H9 (cell line): Measurements from ENCODE around the gene KHK. TPM values are rescaled to one million over a fixed set of nuclear protein-coding genes. Genes with fewer than 3 reads are reported as not detected.

Source experiments
- DNase-seq: peaks from one replicate; pipeline ENCODE4 v3.0.0-alpha.2; 2017
- H2AFZ ChIP-seq: one replicate; pipeline ENCODE4 v1.6.1; 2013; ENCODE audit warnings: mild to moderate bottlenecking, low read length, control low read depth, moderate library complexity
- H2AK5ac ChIP-seq: 2 replicates; pipeline ENCODE4 v1.6.1; 2013; ENCODE audit warnings: low read length, control low read depth, mixed read lengths; ENCODE audit not compliant: insufficient read length
- H2BK120ac ChIP-seq: one replicate; pipeline ENCODE4 v1.6.1; 2013; ENCODE audit warnings: low read depth, mild to moderate bottlenecking, low read length, control low read depth, inconsistent platforms; ENCODE audit not compliant: poor library complexity, severe bottlenecking
- H2BK12ac ChIP-seq: 2 replicates; pipeline ENCODE4 v1.6.1; 2013; ENCODE audit warnings: low read length, control low read depth, mixed read lengths, low read depth; ENCODE audit not compliant: insufficient read length
- H2BK15ac ChIP-seq: 2 replicates; pipeline ENCODE4 v1.6.1; 2013; ENCODE audit warnings: low read depth, low read length, control low read depth
- H2BK20ac ChIP-seq: one replicate; pipeline ENCODE4 v1.6.1; 2013; ENCODE audit warnings: low read depth, mild to moderate bottlenecking, low read length, control low read depth, inconsistent platforms; ENCODE audit not compliant: poor library complexity, severe bottlenecking
- H2BK5ac ChIP-seq: 2 replicates; pipeline ENCODE4 v1.6.1; 2013; ENCODE audit warnings: low read length, control low read depth, mixed read lengths; ENCODE audit not compliant: insufficient read length
- H3K14ac ChIP-seq: 2 replicates; pipeline ENCODE4 v1.6.1; 2013; ENCODE audit warnings: low read length, control low read depth; ENCODE audit not compliant: insufficient read depth
- H3K18ac ChIP-seq: 2 replicates; pipeline ENCODE4 v1.6.1; 2013; ENCODE audit warnings: low read depth, mild to moderate bottlenecking, mixed read lengths, low read length, control low read depth; ENCODE audit not compliant: insufficient read length
- H3K23ac ChIP-seq: 2 replicates; pipeline ENCODE4 v1.6.1; 2013; ENCODE audit warnings: low read length, control low read depth, mixed read lengths, low read depth; ENCODE audit not compliant: insufficient read length
- H3K23me2 ChIP-seq: 2 replicates; pipeline ENCODE4 v1.6.1; 2013; ENCODE audit warnings: low read depth, mild to moderate bottlenecking, mixed read lengths, low read length, control low read depth; ENCODE audit not compliant: insufficient read length, poor library complexity, severe bottlenecking
- H3K27ac ChIP-seq: 2 replicates; pipeline ENCODE4 v1.5.1; 2013; ENCODE audit warnings: low read length, control low read depth, mixed read lengths, low read depth; ENCODE audit not compliant: insufficient read length
- H3K27me3 ChIP-seq: 2 replicates; pipeline ENCODE4 v1.6.1; 2013; ENCODE audit warnings: low read length, control low read depth, inconsistent platforms; ENCODE audit not compliant: insufficient read depth
- H3K4ac ChIP-seq: 2 replicates; pipeline ENCODE4 v1.6.1; 2013; ENCODE audit warnings: low read depth, mild to moderate bottlenecking, control low read depth, inconsistent platforms, low read length, moderate library complexity
- H3K4me1 ChIP-seq: 2 replicates; pipeline ENCODE4 v1.6.1; 2013; ENCODE audit warnings: low read length, control low read depth, inconsistent platforms; ENCODE audit not compliant: insufficient read depth
- H3K4me2 ChIP-seq: 2 replicates; pipeline ENCODE4 v1.6.1; 2013; ENCODE audit warnings: low read length, control low read depth, mixed read lengths; ENCODE audit not compliant: insufficient read length, insufficient read depth
- H3K56ac ChIP-seq: 2 replicates; pipeline ENCODE4 v1.6.1; 2013; ENCODE audit warnings: low read depth, mild to moderate bottlenecking, mixed read lengths, low read length, control low read depth; ENCODE audit not compliant: insufficient read length
- H3K79me1 ChIP-seq: 2 replicates; pipeline ENCODE4 v1.6.1; 2013; ENCODE audit warnings: low read depth, mild to moderate bottlenecking, moderate library complexity, low read length, control low read depth, inconsistent platforms; ENCODE audit not compliant: insufficient read depth, poor library complexity, severe bottlenecking
- H3K79me2 ChIP-seq: 2 replicates; pipeline ENCODE4 v1.6.1; 2013; ENCODE audit warnings: low read length, control low read depth, inconsistent platforms; ENCODE audit not compliant: insufficient read depth
- H3K9ac ChIP-seq: 2 replicates; pipeline ENCODE4 v1.6.1; 2013; ENCODE audit warnings: low read length, control low read depth, mixed read lengths; ENCODE audit not compliant: insufficient read length; ENCODE audit errors: extremely low read depth
- H3K9me3 ChIP-seq: one replicate; pipeline ENCODE4 v1.6.1; 2013; ENCODE audit warnings: low read depth, low read length, inconsistent platforms; ENCODE audit not compliant: control insufficient read depth
- H3T11ph ChIP-seq: one replicate; pipeline ENCODE4 v1.6.1; 2013; ENCODE audit warnings: mild to moderate bottlenecking, low read length, control low read depth, inconsistent platforms
- H4K20me1 ChIP-seq: one replicate; pipeline ENCODE4 v1.6.1; 2013; ENCODE audit not compliant: control insufficient read depth, insufficient read length, insufficient read depth
- H4K5ac ChIP-seq: 2 replicates; pipeline ENCODE4 v1.6.1; 2013; ENCODE audit warnings: low read depth, mild to moderate bottlenecking, mixed read lengths, low read length, control low read depth; ENCODE audit not compliant: insufficient read length
- H4K8ac ChIP-seq: replicated peaks from 2 replicates; pipeline ENCODE4 v1.6.1; 2013; ENCODE audit warnings: low read length, control low read depth, mixed read lengths, low read depth; ENCODE audit not compliant: insufficient read length
- H4K91ac ChIP-seq: 2 replicates; pipeline ENCODE4 v1.6.1; 2013; ENCODE audit warnings: low read depth, mild to moderate bottlenecking, moderate library complexity, mixed read lengths, low read length, control low read depth; ENCODE audit not compliant: insufficient read length
- H3K27ac Mint-ChIP-seq, 3 experiments: 2 replicates in 2 of 3; 3 replicates in 1 of 3; pipeline ENCODE4 v1.8.0; 2020 to 2021; ENCODE audit warnings: mixed read lengths in 3 of 3, mild to moderate bottlenecking in 1 of 3, moderate library complexity in 1 of 3
- H3K27me3 Mint-ChIP-seq: 2 replicates; pipeline ENCODE4 v1.8.0; 2021; ENCODE audit warnings: low read depth, mild to moderate bottlenecking, moderate library complexity, mixed read lengths
- H3K36me3 Mint-ChIP-seq, 3 experiments: 2 replicates in 2 of 3; 3 replicates in 1 of 3; pipeline ENCODE4 v1.8.0; 2020 to 2021; ENCODE audit warnings: low read depth in 3 of 3, mixed read lengths in 3 of 3; ENCODE audit not compliant: insufficient read depth in 1 of 3
- H3K4me1 Mint-ChIP-seq, 2 experiments: 2 replicates each; pipeline ENCODE4 v1.8.0; 2020; ENCODE audit warnings: mixed read lengths in 2 of 2
- H3K4me3 Mint-ChIP-seq, 2 experiments: 2 replicates in 1 of 2; 3 replicates in 1 of 2; pipeline ENCODE4 v1.8.0; 2020 to 2021; ENCODE audit warnings: mild to moderate bottlenecking in 2 of 2, mixed read lengths in 2 of 2, moderate library complexity in 1 of 2
- H3K9me3 Mint-ChIP-seq, 2 experiments: 2 replicates in 1 of 2; 3 replicates in 1 of 2; pipeline ENCODE4 v1.8.0; 2020; ENCODE audit warnings: mild to moderate bottlenecking in 2 of 2, mixed read lengths in 2 of 2, moderate library complexity in 1 of 2
- CTCF ChIP-seq: fragments of 200-600 bp; sonication (generic); conservative IDR thresholded peaks from 3 replicates; pipeline ENCODE4 v1.8.0; 2021; ENCODE audit warnings: antibody characterized with exemption, mild to moderate bottlenecking
- WGBS: extraction: QIAGEN DNeasy Blood & Tissue Kit; methylation state at CpG from one replicate; pipeline ENCODE4 v1.1.7; 2013; ENCODE audit warnings: missing lambda C conversion rate, low lambda C conversion rate, mixed read lengths; ENCODE audit not compliant: insufficient read length; ENCODE audit errors: extremely low coverage; 5-methylcytosine and 5-hydroxymethylcytosine counted together
- total RNA-seq: library from RNA; stranded (reverse); gene quantifications from 2 replicates; pipeline ENCODE4 v1.2.1, GENCODE V29; 2021

The KHK gene
- total RNA-seq, 1 experiment from 2014 or later = 12.1 TPM

DNA sequence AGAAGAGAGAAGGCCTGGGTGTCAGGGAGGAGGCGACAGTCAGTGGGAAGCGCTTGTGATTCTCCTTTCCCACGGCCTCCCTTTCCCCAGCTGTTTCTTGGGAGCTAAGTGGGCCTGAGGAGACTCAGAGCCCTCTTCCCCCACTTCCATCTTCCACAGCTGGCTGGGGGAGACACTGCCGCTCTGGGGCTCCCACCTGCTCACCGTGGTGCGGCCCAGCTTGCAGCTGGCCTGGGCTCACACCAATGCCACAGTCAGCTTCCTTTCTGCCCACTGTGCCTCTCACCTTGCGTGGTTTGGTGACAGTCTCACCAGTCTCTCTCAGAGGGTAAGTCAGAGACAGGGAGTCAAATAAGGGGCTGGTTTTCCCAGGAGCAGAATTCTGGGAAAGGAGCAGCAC lies 46.7 kb upstream of the KHK start:
- no peak overlapping the region for H2BK12ac ChIP-seq
- H3K4me1 ChIP-seq = no peaks in the 10 kb centered on the region
- Mint-ChIP-seq H3K27me3 (no peaks in the 10 kb centered on the region), H3K36me3 (peaks cover 20 to 78% (median 73%) of the 10 kb centered on the region in 3 experiments), H3K27ac (peak overlapping the region in 1 of 3 experiments; percentile 67; a peak in 1 of 7 replicates), H3K4me3 (no peak overlapping the region), H3K9me3 (no peaks in the 10 kb centered on the region), H3K4me1 (peaks cover 0 to 5% of the 10 kb centered on the region in 2 experiments; a peak in 1 of 4 replicates)
- no peak overlapping the region for H3K4ac ChIP-seq
- no peaks in the 10 kb centered on the region for H3K9me3 ChIP-seq
- no peak overlapping the region for H2BK15ac ChIP-seq
- no peak overlapping the region for H3K23ac ChIP-seq
- no peaks in the 10 kb centered on the region for H4K20me1 ChIP-seq
- H2AFZ ChIP-seq = no peak overlapping the region
- no CpG with 5 or more reads among the region's 7 CpGs for WGBS
- H3K79me1 ChIP-seq = no peaks in the 10 kb centered on the region
- H3K79me2 ChIP-seq = no peaks in the 10 kb centered on the region
- no peak overlapping the region for H4K91ac ChIP-seq
- no peak overlapping the region for H3K14ac ChIP-seq
- no peak overlapping the region for H3K27ac ChIP-seq
- H4K5ac ChIP-seq = no peak overlapping the region
- no peaks in the 10 kb centered on the region for H3K27me3 ChIP-seq
- H3T11ph ChIP-seq = no peak overlapping the region
- no peak overlapping the region for H3K4me2 ChIP-seq
- H2BK20ac ChIP-seq = no peak overlapping the region
- no peak overlapping the region for H4K8ac ChIP-seq
- no peak overlapping the region for H3K18ac ChIP-seq
- DNase-seq = no peak
- H2BK5ac ChIP-seq = no peak overlapping the region
- H3K23me2 ChIP-seq = no peaks in the 10 kb centered on the region
- H2BK120ac ChIP-seq = no peak overlapping the region
- no peak overlapping the region for H3K9ac ChIP-seq
- no peak for TF ChIP-seq CTCF
- H3K56ac ChIP-seq = no peak overlapping the region
- H2AK5ac ChIP-seq = no peak overlapping the region
